Measurements from ENCODE around the gene PAH. TPM values are rescaled to one million over a fixed set of nuclear protein-coding genes. Genes with fewer than 3 reads are reported as not detected.

PAH gene
- total RNA-seq, 4 donors from 2014 or later: not detected

GRCh38 chr12:102797528-102797927, 119.5 kb downstream of the PAH start:
- H3K4me3 ChIP-seq: no peak overlapping the region
- no peak overlapping the region for H3K27ac ChIP-seq
- WGBS, 2 donors: 60 to 64% methylated on average over 5 of the region's 5 CpGs
- intact Hi-C loops (cut with DNase I): no loop called here
- no peak for TF ChIP-seq POLR2A (IDR thresholded peaks at IDR 0.05)
- TF ChIP-seq, protein P1, sequence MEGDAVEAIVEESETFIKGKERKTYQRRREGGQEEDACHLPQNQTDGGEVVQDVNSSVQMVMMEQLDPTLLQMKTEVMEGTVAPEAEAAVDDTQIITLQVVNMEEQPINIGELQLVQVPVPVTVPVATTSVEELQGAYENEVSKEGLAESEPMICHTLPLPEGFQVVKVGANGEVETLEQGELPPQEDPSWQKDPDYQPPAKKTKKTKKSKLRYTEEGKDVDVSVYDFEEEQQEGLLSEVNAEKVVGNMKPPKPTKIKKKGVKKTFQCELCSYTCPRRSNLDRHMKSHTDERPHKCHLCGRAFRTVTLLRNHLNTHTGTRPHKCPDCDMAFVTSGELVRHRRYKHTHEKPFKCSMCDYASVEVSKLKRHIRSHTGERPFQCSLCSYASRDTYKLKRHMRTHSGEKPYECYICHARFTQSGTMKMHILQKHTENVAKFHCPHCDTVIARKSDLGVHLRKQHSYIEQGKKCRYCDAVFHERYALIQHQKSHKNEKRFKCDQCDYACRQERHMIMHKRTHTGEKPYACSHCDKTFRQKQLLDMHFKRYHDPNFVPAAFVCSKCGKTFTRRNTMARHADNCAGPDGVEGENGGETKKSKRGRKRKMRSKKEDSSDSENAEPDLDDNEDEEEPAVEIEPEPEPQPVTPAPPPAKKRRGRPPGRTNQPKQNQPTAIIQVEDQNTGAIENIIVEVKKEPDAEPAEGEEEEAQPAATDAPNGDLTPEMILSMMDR (IDR thresholded peaks at IDR 0.05): no peak
- no peaks in the 10 kb centered on the region for H3K36me3 ChIP-seq
- H3K9me3 ChIP-seq: no peaks in the 10 kb centered on the region
- no peak for DNase-seq
- no peaks in the 10 kb centered on the region for H3K4me1 ChIP-seq
- H3K27me3 ChIP-seq: no peaks in the 10 kb centered on the region

- no peaks in the 10 kb centered on the region for H3K36me3 ChIP-seq
- H3K4me3 ChIP-seq: no peak overlapping the region
- no peaks in the 10 kb centered on the region for H3K9me3 ChIP-seq
- WGBS, 2 donors: 64 to 66% methylated on average over 7 of the region's 7 CpGs
- DNase-seq: no peak
- H3K4me1 ChIP-seq: no peaks in the 10 kb centered on the region
- no peak overlapping the region for H3K27ac ChIP-seq
- TF ChIP-seq, protein P1 (IDR thresholded peaks at IDR 0.05): no peak
- no peak for TF ChIP-seq POLR2A (IDR thresholded peaks at IDR 0.05)
- H3K27me3 ChIP-seq: no peaks in the 10 kb centered on the region
- intact Hi-C loops (cut with DNase I): no loop called here
Observed at GRCh38 chr12:102793921-102794320, 123.1 kb downstream of the PAH start.

Other genes with a start within 250 kb of the PAH start
- not detected for gene ASCL1, start 40.4 kb upstream of the PAH start, total RNA-seq